GM12875 (cell line): ENCODE results near the gene SLC22A17.

Experiments used
- H3K4me3 ChIP-seq: one replicate; pipeline ENCODE4 v1.5.1; 2011; ENCODE audit warnings: low read depth, low read length, control low read depth
- TF ChIP-seq, protein P1 (sequence below): IDR thresholded peaks from 2 replicates; pipeline ENCODE4 v1.5.1; 2011; ENCODE audit warnings: low read depth, mild to moderate bottlenecking, control low read depth, inconsistent platforms, low read length, moderate library complexity, borderline replicate concordance; ENCODE audit not compliant: insufficient read depth

The SLC22A17 gene

DNA sequence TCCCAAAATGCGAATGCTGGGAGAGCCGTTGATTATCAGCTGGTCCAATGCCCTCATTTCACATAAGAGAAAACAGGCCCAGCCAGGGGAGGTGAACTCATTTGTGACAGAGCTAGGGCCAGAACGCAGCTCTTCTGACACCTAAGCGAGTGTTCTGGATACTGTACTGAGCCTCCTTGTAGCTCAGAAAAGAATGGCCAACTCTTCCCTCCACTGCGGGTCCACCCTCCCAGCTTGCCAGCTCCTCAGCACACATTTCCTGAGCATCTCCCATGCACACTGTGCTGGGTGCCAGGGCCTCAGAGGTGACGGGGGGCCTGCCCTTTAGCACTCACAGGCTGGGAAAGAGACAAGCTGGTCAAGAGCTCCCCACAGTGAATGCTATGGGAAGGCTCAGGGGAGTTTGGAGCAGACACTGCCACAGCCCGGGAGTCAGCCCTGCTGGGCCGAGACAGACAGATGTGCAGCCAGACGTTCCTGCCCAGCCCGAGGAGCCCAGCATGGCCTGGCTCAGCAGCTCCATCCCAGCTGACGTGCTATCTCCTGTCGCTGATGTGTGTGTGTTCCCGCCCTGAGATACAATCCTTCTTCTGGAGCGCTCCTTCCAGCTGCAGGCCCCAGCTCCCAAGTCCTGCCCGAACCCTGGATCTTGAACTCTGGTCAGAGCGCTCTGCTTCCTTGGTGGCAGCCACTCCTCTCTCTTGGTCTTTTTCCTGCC, 27.7 kb upstream of the SLC22A17 start:
- no peak overlapping the region for H3K4me3 ChIP-seq
- TF ChIP-seq, protein P1, sequence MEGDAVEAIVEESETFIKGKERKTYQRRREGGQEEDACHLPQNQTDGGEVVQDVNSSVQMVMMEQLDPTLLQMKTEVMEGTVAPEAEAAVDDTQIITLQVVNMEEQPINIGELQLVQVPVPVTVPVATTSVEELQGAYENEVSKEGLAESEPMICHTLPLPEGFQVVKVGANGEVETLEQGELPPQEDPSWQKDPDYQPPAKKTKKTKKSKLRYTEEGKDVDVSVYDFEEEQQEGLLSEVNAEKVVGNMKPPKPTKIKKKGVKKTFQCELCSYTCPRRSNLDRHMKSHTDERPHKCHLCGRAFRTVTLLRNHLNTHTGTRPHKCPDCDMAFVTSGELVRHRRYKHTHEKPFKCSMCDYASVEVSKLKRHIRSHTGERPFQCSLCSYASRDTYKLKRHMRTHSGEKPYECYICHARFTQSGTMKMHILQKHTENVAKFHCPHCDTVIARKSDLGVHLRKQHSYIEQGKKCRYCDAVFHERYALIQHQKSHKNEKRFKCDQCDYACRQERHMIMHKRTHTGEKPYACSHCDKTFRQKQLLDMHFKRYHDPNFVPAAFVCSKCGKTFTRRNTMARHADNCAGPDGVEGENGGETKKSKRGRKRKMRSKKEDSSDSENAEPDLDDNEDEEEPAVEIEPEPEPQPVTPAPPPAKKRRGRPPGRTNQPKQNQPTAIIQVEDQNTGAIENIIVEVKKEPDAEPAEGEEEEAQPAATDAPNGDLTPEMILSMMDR = no peak

GRCh38 chr14:23379366-23380196, 26.9 kb upstream of the SLC22A17 start:
- TF ChIP-seq, protein P1 = peak; percentile 98
- H3K4me3 ChIP-seq = no peak overlapping the region

- TF ChIP-seq, protein P1 = no peak
- no peak overlapping the region for H3K4me3 ChIP-seq
Observed at GRCh38 chr14:23378612-23379220, 26.0 kb upstream of the SLC22A17 start.

- TF ChIP-seq, protein P1 = no peak
- H3K4me3 ChIP-seq = no peak overlapping the region
Observed at GRCh38 chr14:23377573-23378563, 25.2 kb upstream of the SLC22A17 start.

DNA sequence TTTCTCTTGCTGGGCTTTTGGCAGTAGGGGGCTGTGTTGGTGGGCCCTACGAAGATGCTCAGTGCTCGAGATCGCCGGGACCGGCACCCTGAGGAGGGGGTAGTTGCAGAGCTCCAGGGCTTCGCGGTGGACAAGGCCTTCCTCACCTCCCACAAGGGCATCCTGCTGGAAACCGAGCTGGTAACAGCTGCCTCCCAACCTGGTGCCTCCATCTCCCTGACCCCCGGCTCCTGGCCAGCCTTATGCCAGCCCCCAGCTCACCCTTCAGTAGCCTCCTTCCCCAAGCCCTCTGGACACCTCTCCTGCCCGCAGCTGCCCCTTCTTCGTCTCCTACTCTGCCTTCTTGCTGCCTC, 24.5 kb upstream of the SLC22A17 start:
- TF ChIP-seq, protein P1 = no peak
- H3K4me3 ChIP-seq = no peak overlapping the region

- no peak within 1 kb of the TSS for H3K4me3 ChIP-seq
- TF ChIP-seq, protein P1 = no peak
Observed at GRCh38 chr14:23376482-23377197, 24.0 kb upstream of the SLC22A17 start, which contains the start of gene CMTM5. Gene CMTM5 (plus strand): TSS chr14:23377046. CDS start chr14:23377252, 206 bp downstream.
